Muscle of leg (tissue), 16 donors: ENCODE data around the gene ZNF566. TPM values are rescaled to one million over a fixed set of nuclear protein-coding genes. Genes with fewer than 3 reads are reported as not detected.

Source experiments
- DNase-seq: peaks from one replicate; pipeline ENCODE4 v3.0.0; 2013
- H3K27ac ChIP-seq: one replicate; pipeline ENCODE4 v1.5.1; 2013; ENCODE audit warnings: mild to moderate bottlenecking, low read length, control low read depth
- H3K27me3 ChIP-seq: one replicate; pipeline ENCODE4 v1.6.1; 2013; ENCODE audit warnings: low read length; ENCODE audit not compliant: control insufficient read depth, insufficient read depth
- H3K36me3 ChIP-seq: one replicate; pipeline ENCODE4 v1.6.1; 2013; ENCODE audit warnings: low read length; ENCODE audit not compliant: control insufficient read depth, insufficient read depth
- H3K4me1 ChIP-seq: one replicate; pipeline ENCODE4 v1.6.1; 2013; ENCODE audit warnings: low read length; ENCODE audit not compliant: control insufficient read depth, insufficient read depth
- H3K4me3 ChIP-seq: one replicate; pipeline ENCODE4 v1.5.1; 2013; ENCODE audit warnings: low read length, control low read depth
- H3K9me3 ChIP-seq: replicated peaks from 2 replicates; pipeline ENCODE4 v1.6.1; 2013; ENCODE audit warnings: low read depth, low read length; ENCODE audit not compliant: control insufficient read depth
- WGBS: methylation state at CpG from one replicate; pipeline ENCODE4 v1.1.5; 2013; ENCODE audit warnings: missing lambda C conversion rate; ENCODE audit not compliant: insufficient coverage; 5-methylcytosine and 5-hydroxymethylcytosine counted together
- long read RNA-seq, 11 donors: transcript quantifications; one replicate each; lab custom pipeline, GENCODE V29; 2026
- polyA plus RNA-seq, 8 donors: library from polyadenylated mRNA; unstranded; fragments of 120-200 nt; gene quantifications; one replicate each; pipeline versions ENCODE4 v1.2.1 to v1.2.3, GENCODE V29; 2013; ENCODE audit warnings: inconsistent platforms in 1 of 8, low replicate concordance in 1 of 8; ENCODE audit not compliant: insufficient read length in 8 of 8, insufficient read depth in 1 of 8
- total RNA-seq: library from RNA; stranded (reverse); fragments of 120-200 nt; gene quantifications from one replicate; pipeline ENCODE4 v1.2.4, GENCODE V29; 2013

Gene ZNF566
- total RNA-seq = 17.0 TPM
- 10 to 100 TPM in 2 of 8 donors, 1 to 10 TPM in 6; 7.1 to 10.7 (median 9.1) TPM for polyA plus RNA-seq
- long read RNA-seq, donor 1, partial matches to known transcripts = 0 of 1 reads
- long read RNA-seq, donor 1, other reads (novel, unspliced or antisense) = 0 of 1 reads
- long read RNA-seq, donor 2 = 0 reads
- long read RNA-seq, donor 3 = 0 reads
- long read RNA-seq, donor 4 = 0 reads
- long read RNA-seq, donor 5, partial matches to known transcripts = 0 of 4 reads
- long read RNA-seq, donor 5, other reads (novel, unspliced or antisense) = 0 of 4 reads
- long read RNA-seq, donor 6, partial matches to known transcripts = 0 of 3 reads
- long read RNA-seq, donor 6, other reads (novel, unspliced or antisense) = 0 of 3 reads
- long read RNA-seq, donor 7, partial matches to known transcripts = 0 of 4 reads
- long read RNA-seq, donor 7, other reads (novel, unspliced or antisense) = 0 of 4 reads
- long read RNA-seq, donor 8, partial matches to known transcripts = 0 of 1 reads
- long read RNA-seq, donor 8, other reads (novel, unspliced or antisense) = 0 of 1 reads
- long read RNA-seq, donor 9, partial matches to known transcripts = 0 of 2 reads
- long read RNA-seq, donor 9, other reads (novel, unspliced or antisense) = 0 of 2 reads
- long read RNA-seq, donor 10, partial matches to known transcripts = 0 of 1 reads
- long read RNA-seq, donor 10, other reads (novel, unspliced or antisense) = 0 of 1 reads
- long read RNA-seq, donor 11, partial matches to known transcripts = 0 of 1 reads
- long read RNA-seq, donor 11, other reads (novel, unspliced or antisense) = 0 of 1 reads

GRCh38 chr19:36489118-36489919, at the start of gene ZNF566:
TSS of gene ZNF566 (minus strand) at chr19:36489561. CDS start at chr19:36476557, 13,004 bp downstream.
- Histone ChIP-seq H3K4me3 (peak within 1 kb of the TSS; percentile 87), H3K27me3 (no peaks in the 10 kb centered on the region), H3K36me3 (no peaks in the 10 kb centered on the region), H3K9me3 (peaks cover 5% of the 10 kb centered on the region), H3K4me1 (peaks cover 5% of the 10 kb centered on the region), H3K27ac (peak within 1 kb of the TSS; percentile 99)
- WGBS = under 1% methylated on average over 51 of the region's 53 CpGs
- peak; percentile 98 for DNase-seq

- peaks cover 3% of the 10 kb centered on the region for H3K4me1 ChIP-seq
- peak; percentile 13 for DNase-seq
- no peaks in the 10 kb centered on the region for H3K27me3 ChIP-seq
- H3K4me3 ChIP-seq = peak overlapping the region; percentile 63
- 3% methylated on average over 8 of the region's 12 CpGs for WGBS
- H3K27ac ChIP-seq = peak overlapping the region; percentile 99
- H3K36me3 ChIP-seq = peaks cover 7% of the 10 kb centered on the region
- H3K9me3 ChIP-seq = peaks cover 31% of the 10 kb centered on the region
Measured at GRCh38 chr19:36528921-36529518, 39.7 kb upstream of the ZNF566 start.

GRCh38 chr19:36528194-36528920, 39.0 kb upstream of the ZNF566 start, which contains the start of gene ZNF260:
TSS of gene ZNF260 (minus strand) at chr19:36528271. CDS start at chr19:36515238, 13,033 bp downstream.
- peak within 1 kb of the TSS; percentile 63 for H3K4me3 ChIP-seq
- DNase-seq = peak; percentile 99
- H3K9me3 ChIP-seq = peaks cover 29% of the 10 kb centered on the region
- WGBS = 0% methylated on average over 54 of the region's 55 CpGs
- peak within 1 kb of the TSS; percentile 99 for H3K27ac ChIP-seq
- peaks cover 3% of the 10 kb centered on the region for H3K4me1 ChIP-seq
- H3K27me3 ChIP-seq = no peaks in the 10 kb centered on the region
- peaks cover 7% of the 10 kb centered on the region for H3K36me3 ChIP-seq

GRCh38 chr19:36527873-36528193, 38.5 kb upstream of the ZNF566 start:
- H3K27ac ChIP-seq = peak overlapping the region; percentile 99
- no peaks in the 10 kb centered on the region for H3K27me3 ChIP-seq
- under 1% methylated on average over 11 of the region's 13 CpGs for WGBS
- H3K9me3 ChIP-seq = peaks cover 30% of the 10 kb centered on the region
- H3K4me1 ChIP-seq = peaks cover 3% of the 10 kb centered on the region
- H3K36me3 ChIP-seq = peaks cover 12% of the 10 kb centered on the region
- no peak for DNase-seq
- peak overlapping the region; percentile 63 for H3K4me3 ChIP-seq

- Histone ChIP-seq H3K36me3 (peaks cover 15% of the 10 kb centered on the region), H3K4me3 (peak overlapping the region; percentile 63), H3K9me3 (peaks cover 29% of the 10 kb centered on the region), H3K27ac (peak overlapping the region; percentile 99), H3K4me1 (peaks cover 3% of the 10 kb centered on the region), H3K27me3 (no peaks in the 10 kb centered on the region)
- WGBS = 0% methylated on average over 3 of the region's 5 CpGs
- DNase-seq = peak; percentile 8
Measured at GRCh38 chr19:36527341-36527740, 38.0 kb upstream of the ZNF566 start.

- peaks cover 3% of the 10 kb centered on the region for H3K4me1 ChIP-seq
- peaks cover 27% of the 10 kb centered on the region for H3K9me3 ChIP-seq
- no peak for DNase-seq
- no peaks in the 10 kb centered on the region for H3K27me3 ChIP-seq
- no CpG with 5 or more reads among the region's 5 CpGs for WGBS
- H3K27ac ChIP-seq = no peak overlapping the region
- H3K36me3 ChIP-seq = peaks cover 18% of the 10 kb centered on the region
- no peak overlapping the region for H3K4me3 ChIP-seq
Measured at GRCh38 chr19:36526581-36526980, 37.2 kb upstream of the ZNF566 start.

- Histone ChIP-seq H3K4me3 (no peak overlapping the region), H3K4me1 (peaks cover 3% of the 10 kb centered on the region), H3K27me3 (no peaks in the 10 kb centered on the region), H3K9me3 (peaks cover 34% of the 10 kb centered on the region), H3K27ac (no peak overlapping the region), H3K36me3 (peaks cover 22% of the 10 kb centered on the region)
- WGBS = 100% methylated on average over 2 of the region's 4 CpGs
- no peak for DNase-seq
Measured at GRCh38 chr19:36524617-36525016, 35.3 kb upstream of the ZNF566 start.

- no CpG with 5 or more reads among the region's 2 CpGs for WGBS
- Histone ChIP-seq H3K27me3 (no peaks in the 10 kb centered on the region), H3K4me3 (no peak overlapping the region), H3K36me3 (peaks cover 27% of the 10 kb centered on the region), H3K4me1 (no peaks in the 10 kb centered on the region), H3K27ac (no peak overlapping the region), H3K9me3 (peaks cover 72% of the 10 kb centered on the region)
- no peak for DNase-seq
Measured at GRCh38 chr19:36514012-36514612, 24.8 kb upstream of the ZNF566 start.

GRCh38 chr19:36508325-36508724, 19.0 kb upstream of the ZNF566 start:
- H3K4me1 ChIP-seq = no peaks in the 10 kb centered on the region
- H3K27ac ChIP-seq = no peak overlapping the region
- no peaks in the 10 kb centered on the region for H3K27me3 ChIP-seq
- no peak for DNase-seq
- no peaks in the 10 kb centered on the region for H3K36me3 ChIP-seq
- H3K4me3 ChIP-seq = no peak overlapping the region
- peaks cover 44% of the 10 kb centered on the region for H3K9me3 ChIP-seq
- WGBS = 93% methylated on average over 2 of the region's 3 CpGs
